H1 (cell line): ENCODE measurements around the gene TMEM72. TPM values are rescaled to one million over a fixed set of nuclear protein-coding genes. Genes with fewer than 3 reads are reported as not detected.

Experiments used
- CTCF ChIA-PET: fragments of 300-600 bp; sonication (Branson Sonifier 250); formaldehyde crosslinking; loops from one replicate; lab custom pipeline; 2021; ENCODE audit not compliant: partially characterized antibody; lab: Charles Lee
- POLR2A ChIA-PET: fragments of 300-600 bp; sonication (Branson Sonifier 250); formaldehyde crosslinking; loops from one replicate; lab custom pipeline; 2021; ENCODE audit warnings: inconsistent platforms; ENCODE audit not compliant: partially characterized antibody; lab: Charles Lee
- DNase-seq, 2 experiments: peaks; one replicate each; pipeline versions ENCODE4 v3.0.0 to v3.0.0-alpha.2; 2010 to 2022; ENCODE audit warnings: low spot score in 2 of 2, low read depth in 1 of 2, mixed read lengths in 1 of 2
- FAIRE-seq: peaks from 2 replicates; lab custom pipeline; 2011; peaks lifted over from hg19 to GRCh38; lab: Jason Lieb, UNC
- H2AFZ ChIP-seq: 2 replicates; pipeline ENCODE4 v1.8.1; 2012; ENCODE audit warnings: low read length, inconsistent platforms
- H2AK5ac ChIP-seq: 2 replicates; pipeline ENCODE4 v1.6.1; 2013; ENCODE audit warnings: low read depth, low read length
- H2BK120ac ChIP-seq: replicated peaks from 2 replicates; pipeline ENCODE3; 2013; ENCODE audit warnings: low read depth, low read length, inconsistent platforms
- H2BK12ac ChIP-seq: 2 replicates; pipeline ENCODE4 v1.6.1; 2013; ENCODE audit warnings: low read depth, low read length
- H2BK15ac ChIP-seq: 2 replicates; pipeline ENCODE4 v1.6.1; 2013; ENCODE audit warnings: low read length
- H2BK20ac ChIP-seq: 2 replicates; pipeline ENCODE4 v1.6.1; 2013; ENCODE audit warnings: low read length
- H2BK5ac ChIP-seq: 2 replicates; pipeline ENCODE4 v1.6.1; 2013; ENCODE audit warnings: low read depth, low read length
- H3K14ac ChIP-seq: 2 replicates; pipeline ENCODE4 v1.6.1; 2013; ENCODE audit warnings: inconsistent platforms; ENCODE audit not compliant: insufficient read length
- H3K18ac ChIP-seq: 2 replicates; pipeline ENCODE4 v1.6.1; 2013; ENCODE audit warnings: low read length; ENCODE audit errors: extremely low read depth
- H3K23ac ChIP-seq: 2 replicates; pipeline ENCODE4 v1.6.1; 2013; ENCODE audit warnings: inconsistent platforms; ENCODE audit not compliant: insufficient read length
- H3K23me2 ChIP-seq: 2 replicates; pipeline ENCODE4 v1.6.1; 2013; ENCODE audit warnings: low read depth, low read length
- H3K27ac ChIP-seq: 2 replicates; pipeline ENCODE4 v1.6.1; 2011; ENCODE audit warnings: low read depth, low read length, inconsistent platforms
- H3K27me3 ChIP-seq, 4 experiments: replicated peaks in 1 of 4; 1 replicate in 1 of 4; 2 replicates in 3 of 4; pipeline versions ENCODE4 v1.6.1 to v1.8.1; 2011 to 2013; ENCODE audit warnings: low read length in 3 of 4, mild to moderate bottlenecking in 3 of 4, inconsistent platforms in 2 of 4, mixed read lengths in 2 of 4, moderate library complexity in 1 of 4; ENCODE audit not compliant: control insufficient read depth in 3 of 4, insufficient read depth in 3 of 4; ENCODE audit errors: extremely low read depth in 1 of 4
- H3K36me3 ChIP-seq, 4 experiments: 2 replicates each; pipeline versions ENCODE4 v1.6.1 to v1.8.1; 2011 to 2013; ENCODE audit warnings: mild to moderate bottlenecking in 4 of 4, low read length in 3 of 4, moderate library complexity in 2 of 4, control low read depth in 1 of 4, inconsistent platforms in 1 of 4; ENCODE audit not compliant: insufficient read depth in 4 of 4, control insufficient read depth in 2 of 4
- H3K4ac ChIP-seq: replicated peaks from 2 replicates; pipeline ENCODE3; 2013; ENCODE audit warnings: low read length, low read depth, mixed read lengths, inconsistent platforms; ENCODE audit not compliant: insufficient read length
- H3K4me1 ChIP-seq, 4 experiments: replicated peaks in 1 of 4; 1 replicate in 1 of 4; 2 replicates in 3 of 4; pipeline versions ENCODE4 v1.6.1 to v1.8.1; 2011 to 2013; ENCODE audit warnings: low read length in 3 of 4, inconsistent platforms in 2 of 4, mixed read lengths in 1 of 4; ENCODE audit not compliant: insufficient read depth in 4 of 4, control insufficient read depth in 3 of 4
- H3K4me2 ChIP-seq, 2 experiments: 2 replicates each; pipeline versions ENCODE4 v1.6.1 to v1.8.1; 2011 to 2013; ENCODE audit warnings: low read depth in 2 of 2, low read length in 2 of 2, control low read depth in 1 of 2, inconsistent platforms in 1 of 2, mild to moderate bottlenecking in 1 of 2; ENCODE audit not compliant: insufficient read depth in 1 of 2
- H3K4me3 ChIP-seq, 4 experiments: fragments of 200-600, 300-600 bp in 1 of 4; sonication (generic), shearing (Covaris generic), sonication (Bioruptor Twin) in 1 of 4; 2 replicates each; pipeline versions ENCODE4 v1.5.1 to v1.8.1; 2011 to 2016; ENCODE audit warnings: low read length in 4 of 4, low read depth in 3 of 4, control low read depth in 2 of 4, inconsistent platforms in 2 of 4, mild to moderate bottlenecking in 2 of 4, mixed read lengths in 1 of 4, moderate library complexity in 1 of 4; ENCODE audit not compliant: insufficient read depth in 2 of 4; ENCODE audit errors: extremely low read depth in 1 of 4
- H3K56ac ChIP-seq: replicated peaks from 2 replicates; pipeline ENCODE3; 2013; ENCODE audit warnings: low read depth, mild to moderate bottlenecking, mixed read lengths, low read length, inconsistent platforms; ENCODE audit not compliant: insufficient read length
- H3K79me1 ChIP-seq: 2 replicates; pipeline ENCODE4 v1.6.1; 2013; ENCODE audit warnings: low read depth, low read length, control low read depth
- H3K79me2 ChIP-seq, 2 experiments: 2 replicates each; pipeline versions ENCODE4 v1.6.1 to v1.8.1; 2012 to 2013; ENCODE audit warnings: low read length in 2 of 2, mild to moderate bottlenecking in 2 of 2, inconsistent platforms in 1 of 2; ENCODE audit not compliant: insufficient read depth in 2 of 2, control insufficient read depth in 1 of 2
- H3K9ac ChIP-seq, 4 experiments: replicated peaks in 1 of 4; 1 replicate in 1 of 4; 2 replicates in 3 of 4; pipeline versions ENCODE4 v1.6.1 to v1.8.1; 2011 to 2013; ENCODE audit warnings: low read depth in 3 of 4, low read length in 3 of 4, control low read depth in 2 of 4, mild to moderate bottlenecking in 2 of 4, moderate library complexity in 2 of 4, inconsistent platforms in 1 of 4; ENCODE audit errors: extremely low read depth in 1 of 4
- H3K9me3 ChIP-seq, 2 experiments: 2 replicates each; pipeline versions ENCODE4 v1.6.1 to v1.8.1; 2012 to 2013; ENCODE audit warnings: mild to moderate bottlenecking in 2 of 2, moderate library complexity in 2 of 2, control low read depth in 1 of 2, inconsistent platforms in 1 of 2, low read depth in 1 of 2, low read length in 1 of 2, mixed read lengths in 1 of 2; ENCODE audit not compliant: insufficient read depth in 2 of 2
- H4K20me1 ChIP-seq, 2 experiments: replicated peaks in 1 of 2; 2 replicates each; pipeline versions ENCODE3 to v1.8.1; 2011 to 2013; ENCODE audit warnings: inconsistent platforms in 2 of 2, low read length in 2 of 2, mild to moderate bottlenecking in 1 of 2; ENCODE audit not compliant: insufficient read depth in 2 of 2, control insufficient read depth in 1 of 2
- H4K5ac ChIP-seq: 2 replicates; pipeline ENCODE4 v1.6.1; 2013; ENCODE audit warnings: low read length, low read depth, mixed read lengths, inconsistent platforms; ENCODE audit not compliant: insufficient read length
- H4K8ac ChIP-seq: 2 replicates; pipeline ENCODE4 v1.8.0; 2013; ENCODE audit warnings: mild to moderate bottlenecking, moderate library complexity, low read length, inconsistent platforms; ENCODE audit not compliant: insufficient read depth; ENCODE audit errors: extremely low read depth
- H4K91ac ChIP-seq: replicated peaks from 2 replicates; pipeline ENCODE3; 2013; ENCODE audit warnings: low read length, mixed read lengths, inconsistent platforms; ENCODE audit not compliant: insufficient read length
- BACH1 ChIP-seq: IDR thresholded peaks from 2 replicates; pipeline ENCODE4 v1.6.1; 2012; ENCODE audit warnings: low read length, improper control_type of control experiment
- CBX5 ChIP-seq: fragments of 300-800, 300-1000 bp; sonication (generic); IDR thresholded peaks from 2 replicates; pipeline ENCODE4 v1.7.1; 2016; ENCODE audit warnings: antibody characterized with exemption, low read length, low read depth
- CHD1 ChIP-seq: IDR thresholded peaks from 2 replicates; pipeline ENCODE4 v1.6.1; 2012; ENCODE audit warnings: low read depth, low read length, improper control_type of control experiment
- CTBP2 ChIP-seq: IDR thresholded peaks from 2 replicates; pipeline ENCODE4 v1.7.0; 2011; ENCODE audit warnings: borderline replicate concordance, mild to moderate bottlenecking, moderate library complexity, mixed read lengths, low read length; ENCODE audit not compliant: insufficient read depth, insufficient read length
- FOSL1 ChIP-seq: IDR thresholded peaks from 2 replicates; pipeline ENCODE4 v1.6.1; 2011; ENCODE audit warnings: mild to moderate bottlenecking, low read depth, low read length, moderate library complexity; ENCODE audit not compliant: insufficient read depth
- HDAC6 ChIP-seq: IDR thresholded peaks from one replicate; pipeline ENCODE4 v1.7.1; 2012; ENCODE audit warnings: low read depth, mild to moderate bottlenecking, inconsistent platforms, low read length, moderate library complexity
- JUN ChIP-seq: IDR thresholded peaks from 2 replicates; pipeline ENCODE4 v1.6.1; 2011; ENCODE audit warnings: low read depth, mild to moderate bottlenecking, improper control_type of control experiment, low read length
- JUND ChIP-seq: IDR thresholded peaks from 2 replicates; pipeline ENCODE4 v1.6.1; 2011; ENCODE audit warnings: mild to moderate bottlenecking, improper control_type of control experiment, low read length
- KDM1A ChIP-seq: fragments of 200-600, 300-600 bp; sonication (generic); IDR thresholded peaks from 2 replicates; pipeline ENCODE4 v1.7.1; 2016; ENCODE audit warnings: mild to moderate bottlenecking, low read length, borderline replicate concordance
- KDM5A ChIP-seq: fragments of 200-600 bp; IDR thresholded peaks from 2 replicates; pipeline ENCODE4 v1.7.1; 2012; ENCODE audit warnings: mild to moderate bottlenecking, low read length, inconsistent platforms, mixed read lengths
- SP1 ChIP-seq: IDR thresholded peaks from 2 replicates; pipeline ENCODE4 v1.6.1; 2011; ENCODE audit warnings: low read depth, low read length
- TAF7 ChIP-seq: optimal IDR thresholded peaks from 2 replicates; pipeline ENCODE3; 2011; ENCODE audit warnings: low read depth, mild to moderate bottlenecking, inconsistent platforms, low read length, moderate library complexity, borderline replicate concordance
- WGBS, 2 experiments: shearing (Covaris generic) in 1 of 2; methylation state at CpG; one replicate each; pipeline versions ENCODE4 v1.1.6 to v1.1.7; 2013 to 2015; ENCODE audit warnings: low lambda C conversion rate in 2 of 2, mixed read lengths in 2 of 2, inconsistent platforms in 1 of 2, low coverage in 1 of 2, missing lambda C conversion rate in 1 of 2; ENCODE audit not compliant: insufficient replicate concordance in 2 of 2, insufficient coverage in 1 of 2, insufficient read length in 1 of 2; ENCODE audit errors: extremely low coverage in 1 of 2, missing lambda C conversion rate in 1 of 2; 5-methylcytosine and 5-hydroxymethylcytosine counted together
- polyA plus RNA-seq, 7 experiments: library from polyadenylated mRNA; depleted of rRNA in 3 of 7; stranded (reverse) in 5 of 7; unstranded in 2 of 7; fragments of >200 nt in 5 of 7; fragments of 200-250 nt in 2 of 7; gene quantifications; 1 replicate in 5 of 7; 2 replicates in 1 of 7; 4 replicates in 1 of 7; pipeline versions ENCODE4 v1.2.1 to v1.2.3, GENCODE V29; 2011 to 2013; ENCODE audit warnings: missing spikeins in 2 of 7, mixed read lengths in 2 of 7
- total RNA-seq: library from RNA; stranded (reverse); fragmentation: NEBNext Ultra II Directional; extraction: Animal tissue kit (Norgen Biotek cat#: 25700); gene quantifications from 2 replicates; pipeline ENCODE4 v1.2.1, GENCODE V29; 2021
- TF ChIP-seq, protein P1 (sequence below): IDR thresholded peaks from 2 replicates; pipeline ENCODE4 v1.6.1; 2012; ENCODE audit warnings: inconsistent platforms

TMEM72 gene
- total and polyA plus RNA-seq, 2 of the 8 experiments (the other 6 are each of a cell fraction or from before 2014, with no cell fraction given), result not detected

DNA sequence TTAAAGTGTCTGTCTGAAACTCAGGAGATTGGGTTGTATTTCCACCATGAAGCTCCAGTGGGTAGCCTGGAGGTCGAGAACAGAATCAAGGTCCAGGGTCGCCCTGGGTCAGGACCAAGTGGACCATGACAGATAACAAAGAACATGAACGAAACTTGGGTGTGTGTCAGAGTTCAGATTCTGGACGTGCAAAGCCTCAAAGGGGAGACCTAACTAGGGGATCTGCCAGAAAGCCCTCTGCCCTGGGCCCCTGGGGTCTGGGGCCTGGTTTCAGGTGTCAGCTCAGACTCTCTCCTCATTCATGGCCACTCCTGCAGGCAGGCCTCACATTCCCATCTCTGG is 50.1 kb downstream of the TMEM72 start:
- H2BK12ac ChIP-seq, result no peak overlapping the region
- no peak overlapping the region for H3K56ac ChIP-seq
- peak overlapping the region; percentile 62; the same call in 1 of the 2 replicates for H2BK15ac ChIP-seq
- FAIRE-seq, result no peak
- no peak overlapping the region for H3K23ac ChIP-seq
- peaks cover 8% of the 10 kb centered on the region for H3K23me2 ChIP-seq
- H3K9ac ChIP-seq, result no peak overlapping the region
- H4K5ac ChIP-seq, result no peak overlapping the region
- no peaks in the 10 kb centered on the region for H3K9me3 ChIP-seq
- H3K27me3 ChIP-seq, result peaks cover 0 to 7% (median 3%) of the 10 kb centered on the region in 4 experiments; a peak in 4 of 7 replicates
- peak overlapping the region in 1 of 2 experiments; percentile 90; a peak in 2 of 4 replicates for H3K4me2 ChIP-seq
- POLR2A ChIA-PET, result interaction anchor here (0.8 to 1.8 kb wide), 6 partner anchors 11 to 39 kb away, joined by 3 to 5 read pairs (median 4); no protein-coding TSS in a partner anchor
- H3K4me3 ChIP-seq, result no peak overlapping the region
- H3K4ac ChIP-seq, result no peak overlapping the region
- peak overlapping the region; percentile 15; the same call in 1 of the 2 replicates for H2BK20ac ChIP-seq
- peaks cover 25 to 42% (median 34%) of the 10 kb centered on the region in 4 experiments for H3K4me1 ChIP-seq
- H3K79me2 ChIP-seq, result no peaks in the 10 kb centered on the region; a peak in 1 of 4 replicates
- no peak overlapping the region for H3K27ac ChIP-seq
- no peaks in the 10 kb centered on the region for H3K79me1 ChIP-seq
- H2AK5ac ChIP-seq, result no peak overlapping the region
- H3K36me3 ChIP-seq, result no peaks in the 10 kb centered on the region
- no peaks in the 10 kb centered on the region for H4K20me1 ChIP-seq
- no peak overlapping the region for H2AFZ ChIP-seq
- H4K91ac ChIP-seq, result no peak overlapping the region
- 58% methylated on average over 4 of the region's 4 CpGs; no CpG with 5 or more reads in 1 of the 2 experiments for WGBS, 2 experiments
- H3K14ac ChIP-seq, result no peak overlapping the region
- CTCF ChIA-PET, result interaction anchor here (4.9 to 11.2 kb wide), 4 partner anchors 10 to 30 kb away, joined by 26 to 143 read pairs (median 102); no protein-coding TSS in a partner anchor
- no peak overlapping the region for H2BK5ac ChIP-seq
- H2BK120ac ChIP-seq, result no peak overlapping the region
- no peak overlapping the region for H3K18ac ChIP-seq
- no peak overlapping the region for H4K8ac ChIP-seq
- DNase-seq, result peak in 1 of 2 experiments; percentile 26
- TF ChIP-seq CTBP2 (no peak), JUND (no peak), SP1 (no peak), FOSL1 (no peak), KDM5A (no peak), KDM1A (no peak), TAF7 (no peak), CBX5 (no peak), HDAC6 (no peak), CHD1 (no peak), BACH1 (no peak), JUN (no peak)
- TF ChIP-seq, protein P1, sequence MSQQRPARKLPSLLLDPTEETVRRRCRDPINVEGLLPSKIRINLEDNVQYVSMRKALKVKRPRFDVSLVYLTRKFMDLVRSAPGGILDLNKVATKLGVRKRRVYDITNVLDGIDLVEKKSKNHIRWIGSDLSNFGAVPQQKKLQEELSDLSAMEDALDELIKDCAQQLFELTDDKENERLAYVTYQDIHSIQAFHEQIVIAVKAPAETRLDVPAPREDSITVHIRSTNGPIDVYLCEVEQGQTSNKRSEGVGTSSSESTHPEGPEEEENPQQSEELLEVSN, result no peak
